GM10266 (cell line): ENCODE data around the gene ERP44.

Experiments used
- DNase-seq: peaks from one replicate; pipeline ENCODE4 v3.0.0; 2012; ENCODE audit errors: extremely low spot score
- CTCF ChIP-seq: IDR thresholded peaks from 2 replicates; pipeline ENCODE4 v1.5.1; 2012; ENCODE audit warnings: mild to moderate bottlenecking, low read depth; ENCODE audit not compliant: control insufficient read depth, insufficient read depth; ENCODE audit errors: missing control alignments

ERP44 gene

GRCh38 chr9:100129772-100130171 is 31.0 kb upstream of the ERP44 start:
- no peak for TF ChIP-seq CTCF
- no peak for DNase-seq

GRCh38 chr9:100126423-100126822 is 27.6 kb upstream of the ERP44 start:
- no peak for DNase-seq
- TF ChIP-seq CTCF: no peak

DNA sequence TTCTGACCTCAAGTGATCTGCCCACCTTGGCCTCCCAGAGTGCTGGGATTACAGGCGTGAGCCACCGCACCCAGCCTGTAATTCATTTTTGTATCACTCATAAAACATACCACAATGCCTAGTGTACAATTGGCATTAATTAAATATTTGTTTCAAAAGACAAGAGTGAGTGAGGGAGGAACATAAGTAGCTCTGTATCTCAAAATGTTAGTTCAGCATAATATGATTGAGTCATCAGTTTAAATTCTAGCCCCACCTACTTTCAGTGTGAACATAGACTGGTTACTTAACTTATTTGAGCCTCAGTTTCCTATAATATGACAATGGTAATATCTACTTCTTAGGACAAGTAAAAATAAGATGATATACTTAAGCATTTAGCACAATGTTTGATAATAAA is 27.1 kb upstream of the ERP44 start:
- TF ChIP-seq CTCF: no peak

DNA sequence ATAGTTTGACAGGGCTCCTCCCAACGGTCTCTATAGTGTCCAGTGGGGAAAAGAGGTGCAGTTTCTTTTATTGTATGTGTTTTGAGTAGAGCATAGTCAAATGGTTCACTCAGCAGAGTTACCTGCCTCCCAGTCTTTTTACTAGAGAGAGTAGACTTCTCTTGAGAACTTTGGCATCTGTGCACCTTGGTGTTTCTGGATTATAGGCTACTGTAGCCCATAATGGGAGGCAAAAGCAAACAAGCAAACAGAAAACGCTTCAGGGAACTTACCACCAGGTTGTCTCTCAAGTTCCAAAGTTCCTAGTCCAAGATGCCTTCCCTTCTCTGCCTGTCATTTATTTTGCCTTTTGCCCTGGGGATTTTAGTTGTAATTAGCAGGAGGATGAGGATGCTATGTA is 26.4 kb upstream of the ERP44 start:
- DNase-seq: no peak
- no peak for TF ChIP-seq CTCF

More for the DNA sequence above, 27.1 kb upstream of the ERP44 start:
- DNase-seq: no peak

DNA sequence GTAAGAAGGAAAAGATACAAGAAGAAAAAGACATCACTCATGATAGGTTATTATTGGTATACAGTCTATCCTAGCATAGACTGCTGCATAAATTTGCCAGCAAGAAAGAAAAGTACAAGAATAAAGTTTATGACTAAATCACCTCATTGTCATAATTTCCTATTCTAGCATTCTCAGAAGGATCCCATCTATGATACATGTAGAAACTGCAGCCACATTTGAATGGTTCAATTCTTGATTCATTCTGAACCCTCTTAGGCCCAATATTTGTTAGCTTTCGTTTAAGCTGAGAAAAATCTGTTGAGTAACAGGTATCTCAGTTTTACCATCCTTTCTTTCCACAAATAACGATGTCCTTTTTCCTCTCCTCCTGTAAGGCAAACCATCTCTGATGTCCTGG is 21.5 kb upstream of the ERP44 start:
- DNase-seq: no peak
- no peak for TF ChIP-seq CTCF

DNA sequence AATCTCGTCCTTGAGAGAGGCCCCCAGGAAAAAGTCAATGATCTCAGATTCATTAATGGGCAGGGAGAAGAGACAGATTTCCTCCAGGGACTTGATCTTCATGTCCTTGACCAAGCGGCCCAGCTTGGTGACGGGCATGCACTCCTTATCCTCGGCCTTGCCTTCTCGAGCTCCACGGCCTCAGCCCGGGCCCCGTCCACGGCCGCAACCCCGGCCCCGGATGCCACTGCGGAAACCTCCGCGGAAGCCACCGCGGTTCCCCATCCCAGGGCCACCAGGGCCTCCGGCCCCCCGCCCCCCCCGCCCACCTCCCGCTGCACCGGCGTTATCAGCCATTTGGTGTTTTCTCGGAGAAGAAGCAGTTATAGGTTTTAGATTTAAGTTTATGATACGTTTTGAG is 18.5 kb upstream of the ERP44 start:
- no peak for TF ChIP-seq CTCF
- DNase-seq: no peak

DNA sequence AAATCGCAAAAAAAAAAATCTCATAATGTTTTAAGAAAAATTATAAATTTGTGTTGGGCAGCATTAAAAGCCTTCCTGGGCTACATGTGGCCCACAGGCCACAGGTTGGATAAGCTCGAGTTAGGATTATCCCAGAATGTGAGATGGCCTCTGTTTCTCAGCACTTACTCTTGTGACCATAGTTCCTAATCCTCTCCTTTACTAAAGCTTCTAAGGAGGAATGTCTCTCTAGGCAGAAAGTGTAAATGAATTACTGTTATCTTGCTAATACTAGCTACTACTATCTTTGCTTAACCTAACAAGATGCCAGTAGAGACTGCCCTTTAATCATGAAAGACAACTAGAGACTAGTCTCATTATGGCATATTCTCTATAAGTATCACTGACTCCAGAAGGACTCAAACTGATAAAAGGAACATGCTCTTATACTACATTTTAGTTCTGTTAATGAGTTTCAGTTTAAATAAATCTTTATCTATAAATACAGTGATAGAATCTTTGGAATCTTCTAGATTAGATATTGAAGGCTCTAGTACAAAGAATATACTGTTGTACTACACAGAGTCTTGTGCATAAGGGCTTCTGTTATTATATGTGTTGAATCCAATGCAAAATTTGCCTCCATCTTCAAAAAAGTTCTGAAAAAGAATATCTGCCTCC is 14.0 kb upstream of the ERP44 start:
- no peak for DNase-seq
- no peak for TF ChIP-seq CTCF
